VCaP (cell line): ENCODE results near the gene RHOT2.

Experiments used
- H3K27ac ChIP-seq: fragments of 450-650 bp; 2 replicates; pipeline ENCODE4 v1.5.1; 2017
- CTCF ChIP-seq: fragments of 450-650 bp; conservative IDR thresholded peaks from 2 replicates; pipeline ENCODE4 v1.5.1; 2017; ENCODE audit warnings: mild to moderate bottlenecking, moderate library complexity

Gene RHOT2

GRCh38 chr16:634051-634670 is 33.8 kb upstream of the RHOT2 start:
- no peak overlapping the region for H3K27ac ChIP-seq
- no peak for TF ChIP-seq CTCF

GRCh38 chr16:634996-635395 is 32.9 kb upstream of the RHOT2 start:
- H3K27ac ChIP-seq, result peak overlapping the region; percentile 86; the same call in 1 of the 2 replicates
- TF ChIP-seq CTCF, result no peak

- peak overlapping the region; percentile 86 for H3K27ac ChIP-seq
- no peak for TF ChIP-seq CTCF
These were observed 32.2 kb upstream of the RHOT2 start for GRCh38 chr16:635573-636205.

GRCh38 chr16:636206-637080 is 31.5 kb upstream of the RHOT2 start, which contains the start of gene METTL26:
METTL26 (minus strand) TSS chr16:636305; CDS start chr16:636290, 15 bp downstream.
- H3K27ac ChIP-seq, result peak within 1 kb of the TSS; percentile 86
- no peak for TF ChIP-seq CTCF

GRCh38 chr16:637081-638018 is 30.6 kb upstream of the RHOT2 start:
- TF ChIP-seq CTCF, result no peak
- peak overlapping the region; percentile 86 for H3K27ac ChIP-seq

- TF ChIP-seq CTCF, result no peak
- peak overlapping the region; percentile 86; the same call in 1 of the 2 replicates for H3K27ac ChIP-seq
These were observed 29.8 kb upstream of the RHOT2 start for GRCh38 chr16:638034-638543.
